Neural cell (in vitro differentiated cells): Measurements from ENCODE around the gene PLEKHA8. TPM values are rescaled to one million over a fixed set of nuclear protein-coding genes. Genes with fewer than 3 reads are reported as not detected.

Experiments
- H2AFZ ChIP-seq: fragments of 200-600, 300-800 bp; sonication (generic), shearing (Covaris generic); 2 replicates; pipeline ENCODE4 v1.6.0; 2014; ENCODE audit warnings: low read depth, mild to moderate bottlenecking, antibody characterized with exemption, low read length, moderate library complexity
- H3F3A ChIP-seq: fragments of 200-600 bp; shearing (Covaris generic); 2 replicates; pipeline ENCODE4 v1.6.1; 2016; ENCODE audit warnings: mild to moderate bottlenecking, moderate library complexity, mixed read lengths, antibody characterized with exemption, low read length; ENCODE audit not compliant: insufficient read depth, poor library complexity, severe bottlenecking
- H3K27ac ChIP-seq: fragments of 200-600, 300-800 bp; sonication (generic), shearing (Covaris generic); 2 replicates; pipeline ENCODE4 v1.5.1; 2014; ENCODE audit warnings: mild to moderate bottlenecking, low read length, moderate library complexity
- H3K27me3 ChIP-seq: fragments of 300-800, 200-600 bp; sonication (generic), shearing (Covaris generic); 2 replicates; pipeline ENCODE4 v1.6.0; 2014; ENCODE audit warnings: mild to moderate bottlenecking, low read depth, low read length, moderate library complexity; ENCODE audit not compliant: insufficient read depth
- H3K36me3 ChIP-seq: fragments of 300-800, 200-600 bp; sonication (generic), shearing (Covaris generic); 2 replicates; pipeline ENCODE4 v1.5.1; 2014; ENCODE audit warnings: mild to moderate bottlenecking, antibody characterized with exemption, low read length, moderate library complexity; ENCODE audit not compliant: insufficient read depth
- H3K4me2 ChIP-seq: fragments of 300-800, 200-600 bp; sonication (generic), shearing (Covaris generic); 2 replicates; pipeline ENCODE4 v1.6.0; 2014; ENCODE audit warnings: mild to moderate bottlenecking, low read length
- H3K4me3 ChIP-seq: fragments of 300-800, 200-600 bp; sonication (generic), shearing (Covaris generic); 2 replicates; pipeline ENCODE4 v1.5.1; 2014; ENCODE audit warnings: mild to moderate bottlenecking, low read length, moderate library complexity
- H3K79me2 ChIP-seq: fragments of 200-600 bp; shearing (Covaris generic); replicated peaks from 2 replicates; pipeline ENCODE4 v1.6.0; 2014; ENCODE audit warnings: mild to moderate bottlenecking, low read length, moderate library complexity; ENCODE audit not compliant: insufficient read depth
- H3K9ac ChIP-seq: fragments of 300-800, 200-600 bp; sonication (generic), shearing (Covaris generic); 2 replicates; pipeline ENCODE4 v1.6.1; 2016; ENCODE audit warnings: mild to moderate bottlenecking, low read length, mixed read lengths
- H3K9me2 ChIP-seq: fragments of 200-600 bp; shearing (Covaris generic); 2 replicates; pipeline ENCODE4 v1.6.1; 2016; ENCODE audit warnings: mild to moderate bottlenecking, low read length, mixed read lengths; ENCODE audit not compliant: insufficient read depth
- H3K9me3 ChIP-seq: fragments of 200-600, 300-800 bp; sonication (generic), shearing (Covaris generic); 2 replicates; pipeline ENCODE4 v1.6.1; 2016; ENCODE audit warnings: mild to moderate bottlenecking, mixed run types, low read length, moderate library complexity, mixed read lengths
- H4K20me1 ChIP-seq: fragments of 200-600 bp; shearing (Covaris generic); 2 replicates; pipeline ENCODE4 v1.6.1; 2016; ENCODE audit warnings: mild to moderate bottlenecking, mixed run types; ENCODE audit not compliant: insufficient read depth
- EP300 ChIP-seq: fragments of 450-650 bp; conservative IDR thresholded peaks from 2 replicates; pipeline ENCODE4 v1.6.1; 2014; ENCODE audit warnings: antibody characterized with exemption, mild to moderate bottlenecking, moderate library complexity; ENCODE audit not compliant: poor library complexity, severe bottlenecking
- EZH2 ChIP-seq: fragments of 200-600, 300-800 bp; shearing (Covaris generic), sonication (generic); IDR thresholded peaks from 2 replicates; pipeline ENCODE4 v1.6.1; 2014; ENCODE audit warnings: antibody characterized with exemption, low read length, borderline replicate concordance, mild to moderate bottlenecking; ENCODE audit not compliant: insufficient read depth, poor library complexity, severe bottlenecking
- MXI1 ChIP-seq: fragments of 450-650 bp; conservative IDR thresholded peaks from 2 replicates; pipeline ENCODE4 v1.6.1; 2014; ENCODE audit warnings: antibody characterized with exemption, mild to moderate bottlenecking; ENCODE audit not compliant: poor library complexity, severe bottlenecking
- POLR2AphosphoS5 ChIP-seq: IDR thresholded peaks from 2 replicates; pipeline ENCODE4 v1.6.1; 2012
- RAD21 ChIP-seq: fragments of 450-650 bp; conservative IDR thresholded peaks from 2 replicates; pipeline ENCODE4 v1.6.1; 2014; ENCODE audit warnings: antibody characterized with exemption, mild to moderate bottlenecking, moderate library complexity
- SMC3 ChIP-seq: fragments of 450-650 bp; conservative IDR thresholded peaks from 2 replicates; pipeline ENCODE4 v1.6.1; 2014; ENCODE audit warnings: antibody characterized with exemption, mild to moderate bottlenecking, moderate library complexity; ENCODE audit not compliant: poor library complexity
- TAF1 ChIP-seq: IDR thresholded peaks from 2 replicates; pipeline ENCODE4 v1.6.1; 2012; ENCODE audit warnings: low read depth
- polyA plus RNA-seq: library from polyadenylated mRNA; depleted of rRNA; stranded (reverse); fragments of >200 nt; gene quantifications from 2 replicates; pipeline ENCODE4 v1.2.3, GENCODE V29; 2014
- TF ChIP-seq, protein P1 (sequence below): IDR thresholded peaks from 2 replicates; pipeline ENCODE4 v1.6.1; 2012; ENCODE audit warnings: borderline replicate concordance
- TF ChIP-seq, protein P2 (sequence below): fragments of 450-650 bp; IDR thresholded peaks from 2 replicates; pipeline ENCODE4 v1.5.1; 2014; ENCODE audit warnings: antibody characterized with exemption, mild to moderate bottlenecking, moderate library complexity; ENCODE audit not compliant: poor library complexity, severe bottlenecking

The PLEKHA8 gene
- polyA plus RNA-seq, 1 donor from 2014 or later = 43.1 TPM

DNA sequence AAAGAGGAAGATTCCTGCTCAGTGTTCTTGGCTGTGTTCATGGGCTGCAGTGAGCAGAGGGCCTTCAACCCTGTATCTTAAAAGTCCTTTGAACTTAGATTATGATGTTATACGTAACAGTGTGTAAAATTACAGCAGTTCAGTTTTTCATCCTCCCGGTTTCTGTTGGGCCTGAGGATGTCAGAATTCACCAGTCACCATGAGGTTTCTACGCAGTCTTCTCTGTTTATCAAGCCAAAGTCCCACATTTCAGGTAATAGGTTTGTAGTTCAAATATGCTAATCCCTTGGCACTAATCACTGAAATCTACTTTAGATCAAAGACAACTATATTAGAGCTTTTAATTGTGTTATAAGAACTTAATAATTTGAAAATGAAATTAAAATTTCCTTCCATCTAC is 24.9 kb downstream of the PLEKHA8 start:
- Histone ChIP-seq H3K36me3 (peaks cover 27% of the 10 kb centered on the region), H3K27me3 (no peaks in the 10 kb centered on the region), H3K9me3 (no peaks in the 10 kb centered on the region), H4K20me1 (no peaks in the 10 kb centered on the region), H3K9me2 (no peaks in the 10 kb centered on the region), H3F3A (no peaks in the 10 kb centered on the region), H2AFZ (no peak overlapping the region), H3K4me3 (no peak overlapping the region), H3K27ac (no peak overlapping the region), H3K9ac (no peak overlapping the region), H3K4me2 (no peak overlapping the region), H3K79me2 (no peaks in the 10 kb centered on the region)
- TF ChIP-seq RAD21 = no peak
- TF ChIP-seq POLR2AphosphoS5 = no peak
- TF ChIP-seq, protein P1, sequence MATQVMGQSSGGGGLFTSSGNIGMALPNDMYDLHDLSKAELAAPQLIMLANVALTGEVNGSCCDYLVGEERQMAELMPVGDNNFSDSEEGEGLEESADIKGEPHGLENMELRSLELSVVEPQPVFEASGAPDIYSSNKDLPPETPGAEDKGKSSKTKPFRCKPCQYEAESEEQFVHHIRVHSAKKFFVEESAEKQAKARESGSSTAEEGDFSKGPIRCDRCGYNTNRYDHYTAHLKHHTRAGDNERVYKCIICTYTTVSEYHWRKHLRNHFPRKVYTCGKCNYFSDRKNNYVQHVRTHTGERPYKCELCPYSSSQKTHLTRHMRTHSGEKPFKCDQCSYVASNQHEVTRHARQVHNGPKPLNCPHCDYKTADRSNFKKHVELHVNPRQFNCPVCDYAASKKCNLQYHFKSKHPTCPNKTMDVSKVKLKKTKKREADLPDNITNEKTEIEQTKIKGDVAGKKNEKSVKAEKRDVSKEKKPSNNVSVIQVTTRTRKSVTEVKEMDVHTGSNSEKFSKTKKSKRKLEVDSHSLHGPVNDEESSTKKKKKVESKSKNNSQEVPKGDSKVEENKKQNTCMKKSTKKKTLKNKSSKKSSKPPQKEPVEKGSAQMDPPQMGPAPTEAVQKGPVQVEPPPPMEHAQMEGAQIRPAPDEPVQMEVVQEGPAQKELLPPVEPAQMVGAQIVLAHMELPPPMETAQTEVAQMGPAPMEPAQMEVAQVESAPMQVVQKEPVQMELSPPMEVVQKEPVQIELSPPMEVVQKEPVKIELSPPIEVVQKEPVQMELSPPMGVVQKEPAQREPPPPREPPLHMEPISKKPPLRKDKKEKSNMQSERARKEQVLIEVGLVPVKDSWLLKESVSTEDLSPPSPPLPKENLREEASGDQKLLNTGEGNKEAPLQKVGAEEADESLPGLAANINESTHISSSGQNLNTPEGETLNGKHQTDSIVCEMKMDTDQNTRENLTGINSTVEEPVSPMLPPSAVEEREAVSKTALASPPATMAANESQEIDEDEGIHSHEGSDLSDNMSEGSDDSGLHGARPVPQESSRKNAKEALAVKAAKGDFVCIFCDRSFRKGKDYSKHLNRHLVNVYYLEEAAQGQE = no peak
- no peak for TF ChIP-seq EZH2
- TF ChIP-seq, protein P2, sequence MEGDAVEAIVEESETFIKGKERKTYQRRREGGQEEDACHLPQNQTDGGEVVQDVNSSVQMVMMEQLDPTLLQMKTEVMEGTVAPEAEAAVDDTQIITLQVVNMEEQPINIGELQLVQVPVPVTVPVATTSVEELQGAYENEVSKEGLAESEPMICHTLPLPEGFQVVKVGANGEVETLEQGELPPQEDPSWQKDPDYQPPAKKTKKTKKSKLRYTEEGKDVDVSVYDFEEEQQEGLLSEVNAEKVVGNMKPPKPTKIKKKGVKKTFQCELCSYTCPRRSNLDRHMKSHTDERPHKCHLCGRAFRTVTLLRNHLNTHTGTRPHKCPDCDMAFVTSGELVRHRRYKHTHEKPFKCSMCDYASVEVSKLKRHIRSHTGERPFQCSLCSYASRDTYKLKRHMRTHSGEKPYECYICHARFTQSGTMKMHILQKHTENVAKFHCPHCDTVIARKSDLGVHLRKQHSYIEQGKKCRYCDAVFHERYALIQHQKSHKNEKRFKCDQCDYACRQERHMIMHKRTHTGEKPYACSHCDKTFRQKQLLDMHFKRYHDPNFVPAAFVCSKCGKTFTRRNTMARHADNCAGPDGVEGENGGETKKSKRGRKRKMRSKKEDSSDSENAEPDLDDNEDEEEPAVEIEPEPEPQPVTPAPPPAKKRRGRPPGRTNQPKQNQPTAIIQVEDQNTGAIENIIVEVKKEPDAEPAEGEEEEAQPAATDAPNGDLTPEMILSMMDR = no peak
- TF ChIP-seq EP300 = no peak
- TF ChIP-seq TAF1 = no peak
- no peak for TF ChIP-seq SMC3
- no peak for TF ChIP-seq MXI1

DNA sequence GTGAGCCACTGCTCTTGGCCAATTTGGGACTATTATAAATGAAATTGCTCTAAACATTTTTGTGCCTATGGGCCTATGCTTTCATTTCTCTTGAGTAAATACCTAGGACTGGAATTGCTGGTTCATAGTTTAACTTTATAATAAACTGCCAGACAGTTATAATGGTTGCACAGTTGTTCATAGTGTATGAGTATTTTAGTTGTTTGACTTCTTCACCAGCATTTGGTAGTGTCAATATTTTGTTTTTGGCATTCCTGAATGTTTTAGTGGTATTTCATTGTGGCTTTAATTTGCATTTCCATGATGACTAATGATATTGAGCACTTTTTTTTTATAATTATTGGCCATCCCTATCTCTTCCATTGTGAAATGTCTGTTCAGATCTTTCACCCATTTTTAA is 29.5 kb downstream of the PLEKHA8 start:
- Histone ChIP-seq H2AFZ (no peak overlapping the region), H3K4me2 (no peak overlapping the region), H3K9me3 (no peaks in the 10 kb centered on the region), H3K27ac (no peak overlapping the region), H4K20me1 (no peaks in the 10 kb centered on the region), H3F3A (no peaks in the 10 kb centered on the region), H3K4me3 (no peak overlapping the region), H3K9me2 (no peaks in the 10 kb centered on the region), H3K27me3 (no peaks in the 10 kb centered on the region), H3K9ac (no peak overlapping the region), H3K79me2 (no peaks in the 10 kb centered on the region), H3K36me3 (peaks cover 24% of the 10 kb centered on the region)
- TF ChIP-seq, protein P2 = no peak
- TF ChIP-seq MXI1 (no peak), RAD21 (no peak), TAF1 (no peak), EP300 (no peak), EZH2 (no peak), POLR2AphosphoS5 (no peak), SMC3 (no peak)
